Cardiac fibroblast (primary cell): Measurements from ENCODE around the gene EPB41L4A.

ENCODE experiments used
- DNase-seq, 2 donors: peaks; one replicate each; pipeline versions ENCODE4 v3.0.0 to v3.0.0-alpha.2; 2010; ENCODE audit warnings: low read depth in 2 of 2
- H3K4me3 ChIP-seq, 2 donors: replicated peaks in 1 of 2; 1 replicate in 1 of 2; 2 replicates in 1 of 2; pipeline ENCODE4 v1.5.1; 2011; ENCODE audit warnings: low read depth in 2 of 2, low read length in 2 of 2, mild to moderate bottlenecking in 2 of 2, moderate library complexity in 1 of 2
- TF ChIP-seq, protein P1 (sequence below): IDR thresholded peaks from one replicate; pipeline ENCODE4 v1.5.1; 2011; ENCODE audit warnings: low read depth, mild to moderate bottlenecking, low read length, inconsistent platforms

Gene EPB41L4A

DNA sequence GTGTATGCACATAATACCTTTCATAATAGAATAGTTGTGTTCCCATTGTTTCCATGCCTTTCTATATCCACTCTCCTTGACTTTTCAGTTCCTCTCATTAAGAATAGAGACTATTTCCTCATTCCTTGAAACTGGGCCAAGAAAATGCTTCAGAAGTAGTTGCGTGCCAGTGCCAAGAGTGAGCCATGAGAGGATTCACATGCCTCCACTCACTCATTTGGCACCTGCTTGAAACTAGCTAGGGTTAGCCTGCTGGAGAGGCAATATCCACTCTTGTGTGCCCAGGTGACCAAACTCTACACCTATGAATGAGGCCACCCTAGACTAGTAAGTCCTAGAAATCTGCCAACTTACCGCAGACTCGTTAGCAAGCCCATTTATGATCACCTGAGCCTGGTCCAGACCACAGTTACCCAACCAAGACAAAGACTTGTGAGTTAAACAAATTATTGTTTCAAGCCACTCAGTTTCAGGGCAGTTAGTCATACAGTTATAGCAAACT is 276.3 kb downstream of the EPB41L4A start:
- peak; percentile 89 to 90 for DNase-seq
- TF ChIP-seq, protein P1, sequence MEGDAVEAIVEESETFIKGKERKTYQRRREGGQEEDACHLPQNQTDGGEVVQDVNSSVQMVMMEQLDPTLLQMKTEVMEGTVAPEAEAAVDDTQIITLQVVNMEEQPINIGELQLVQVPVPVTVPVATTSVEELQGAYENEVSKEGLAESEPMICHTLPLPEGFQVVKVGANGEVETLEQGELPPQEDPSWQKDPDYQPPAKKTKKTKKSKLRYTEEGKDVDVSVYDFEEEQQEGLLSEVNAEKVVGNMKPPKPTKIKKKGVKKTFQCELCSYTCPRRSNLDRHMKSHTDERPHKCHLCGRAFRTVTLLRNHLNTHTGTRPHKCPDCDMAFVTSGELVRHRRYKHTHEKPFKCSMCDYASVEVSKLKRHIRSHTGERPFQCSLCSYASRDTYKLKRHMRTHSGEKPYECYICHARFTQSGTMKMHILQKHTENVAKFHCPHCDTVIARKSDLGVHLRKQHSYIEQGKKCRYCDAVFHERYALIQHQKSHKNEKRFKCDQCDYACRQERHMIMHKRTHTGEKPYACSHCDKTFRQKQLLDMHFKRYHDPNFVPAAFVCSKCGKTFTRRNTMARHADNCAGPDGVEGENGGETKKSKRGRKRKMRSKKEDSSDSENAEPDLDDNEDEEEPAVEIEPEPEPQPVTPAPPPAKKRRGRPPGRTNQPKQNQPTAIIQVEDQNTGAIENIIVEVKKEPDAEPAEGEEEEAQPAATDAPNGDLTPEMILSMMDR = no peak
- no peak overlapping the region for H3K4me3 ChIP-seq

DNA sequence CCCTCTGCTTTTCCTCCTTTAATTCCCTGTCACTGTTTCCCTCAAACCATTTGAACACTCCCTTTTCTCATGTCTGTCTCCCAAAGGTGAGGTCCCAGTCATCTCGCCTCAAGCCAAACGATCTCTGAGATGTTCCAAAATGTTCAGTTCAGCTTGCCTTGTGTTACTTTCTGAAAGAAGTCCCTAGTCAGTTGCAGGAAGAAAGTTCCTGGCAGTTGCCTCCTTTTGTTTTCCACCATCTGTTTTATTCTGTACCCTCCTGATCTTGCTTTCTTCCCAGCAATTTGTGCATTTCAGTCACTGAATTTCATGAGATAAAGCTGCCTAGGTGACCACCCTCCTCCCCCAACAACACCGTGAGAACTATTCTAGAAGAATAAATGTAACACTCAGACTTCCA is 277.5 kb downstream of the EPB41L4A start:
- H3K4me3 ChIP-seq = no peak overlapping the region
- DNase-seq = no peak
- TF ChIP-seq, protein P1 = no peak

DNA sequence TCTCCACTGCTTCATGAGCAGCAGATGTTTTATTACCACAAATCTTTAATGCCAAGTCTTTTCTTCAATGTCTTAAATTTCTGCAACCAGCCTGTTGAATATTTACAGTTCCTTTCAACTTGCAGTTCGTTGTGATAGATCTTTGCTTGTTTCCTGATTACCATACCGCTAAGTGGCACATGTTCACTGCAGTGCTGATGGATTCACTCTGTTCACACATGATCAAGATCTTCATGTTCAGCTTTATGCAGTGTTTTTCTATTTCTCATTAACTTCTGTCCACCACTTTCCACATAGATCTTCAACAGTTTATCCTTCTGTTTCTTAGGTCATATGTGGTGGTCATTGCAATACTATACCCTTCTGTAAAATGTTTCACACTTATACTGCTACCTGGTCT is 280.6 kb downstream of the EPB41L4A start:
- TF ChIP-seq, protein P1 = no peak
- DNase-seq = no peak
- no peak overlapping the region for H3K4me3 ChIP-seq

DNA sequence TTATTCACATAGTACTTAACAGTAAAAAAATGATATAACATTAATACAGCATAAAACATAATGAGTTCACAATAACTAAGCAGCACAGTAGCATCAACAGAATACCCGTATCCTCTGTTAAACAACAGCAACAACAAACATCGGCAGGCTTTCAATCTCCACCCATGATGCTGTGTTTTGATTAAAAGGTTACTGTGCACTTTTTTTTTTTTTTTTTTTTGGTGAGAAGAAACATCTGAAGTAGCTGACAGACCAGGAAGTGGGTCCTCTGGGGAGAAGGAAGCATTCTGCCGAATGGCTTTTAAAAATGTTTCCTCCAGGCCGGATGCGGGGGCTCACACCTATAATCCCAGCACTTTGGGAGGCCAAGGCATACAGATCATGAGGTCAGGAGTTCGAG is 282.3 kb downstream of the EPB41L4A start:
- peak; percentile 17 to 19 for DNase-seq
- no peak overlapping the region for H3K4me3 ChIP-seq
- TF ChIP-seq, protein P1 = no peak

DNA sequence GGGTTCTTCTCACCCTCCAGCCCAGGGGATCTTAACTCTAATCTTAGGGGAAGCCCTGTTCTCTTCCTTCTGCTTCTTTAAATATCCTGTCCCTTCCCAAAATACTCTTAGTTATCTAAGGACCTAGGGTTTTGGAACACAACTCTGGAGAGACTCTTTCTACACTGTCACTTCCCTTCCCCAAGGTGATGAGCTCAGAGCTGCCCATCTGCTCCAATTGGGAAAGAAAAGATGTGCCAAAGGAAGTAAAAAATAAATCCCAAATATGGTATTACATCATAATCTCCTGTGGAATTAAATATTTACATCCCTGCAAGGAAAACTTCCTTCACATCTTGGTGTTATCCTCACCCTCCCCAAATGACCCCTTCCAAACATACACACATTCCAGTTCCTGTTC is 291.2 kb downstream of the EPB41L4A start:
- no peak overlapping the region for H3K4me3 ChIP-seq
- no peak for DNase-seq
- TF ChIP-seq, protein P1 = no peak

DNA sequence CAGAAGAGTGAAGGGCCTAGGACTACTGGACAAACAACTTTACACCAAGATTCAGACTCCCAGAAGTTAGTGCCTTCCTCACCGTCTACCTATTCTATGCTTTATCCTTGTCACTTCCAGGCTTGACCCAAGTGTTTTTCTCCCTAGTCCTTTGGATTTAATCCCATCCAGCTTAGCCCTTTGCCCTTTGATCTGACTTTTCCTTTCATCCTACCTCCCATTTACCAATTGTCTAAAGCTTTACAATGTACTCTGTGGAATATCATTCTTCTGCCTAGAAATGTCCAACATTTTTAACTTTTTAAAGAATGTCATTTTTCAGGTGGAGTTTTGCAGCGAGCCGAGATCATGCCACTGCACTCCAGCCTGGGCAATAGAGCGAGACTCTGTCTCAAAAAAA is 292.1 kb downstream of the EPB41L4A start:
- DNase-seq = no peak
- no peak overlapping the region for H3K4me3 ChIP-seq
- TF ChIP-seq, protein P1 = no peak

DNA sequence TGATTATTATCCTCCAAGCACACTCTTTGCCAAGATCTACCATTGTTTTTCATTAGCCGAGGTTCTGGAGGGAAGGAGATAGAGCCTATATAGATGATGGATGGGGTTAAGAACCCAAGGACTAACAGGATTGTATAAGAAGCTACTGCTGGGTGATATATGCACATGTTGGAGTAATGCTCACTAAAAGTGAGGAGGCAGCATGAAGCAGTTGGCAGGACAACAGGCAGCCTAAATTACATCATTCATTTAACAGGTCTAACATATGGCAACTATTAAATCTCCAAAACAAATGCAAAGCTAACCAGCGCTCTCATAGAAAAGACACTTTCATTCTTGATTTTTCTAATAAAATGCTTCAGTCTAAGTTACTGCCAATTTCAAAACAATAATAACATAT is 293.2 kb downstream of the EPB41L4A start:
- DNase-seq = no peak
- H3K4me3 ChIP-seq = no peak overlapping the region
- TF ChIP-seq, protein P1 = no peak
